GM23338 (cell line): ENCODE measurements around the gene DHRS2.
"Not testable (repeated sequence)": the region's sequence is repeated elsewhere in the genome, so short reads cannot be mapped to it uniquely, and the experiment has no call there.

ENCODE experiments used
- CREB1 ChIP-seq: fragments of 250-450 bp; sonication (Bioruptor Pico); IDR thresholded peaks from 2 replicates; pipeline ENCODE4 v1.5.0; 2020; ENCODE audit warnings: low read depth, mild to moderate bottlenecking, moderate library complexity
- CTCF ChIP-seq, 2 experiments: fragments of 200-600 bp in 1 of 2; sonication (generic) in 1 of 2; conservative IDR thresholded peaks; 2 replicates each; pipeline versions ENCODE4 v1.5.1 to v1.6.1; 2016 to 2017; ENCODE audit warnings: antibody characterized with exemption in 2 of 2, low read depth in 2 of 2, mild to moderate bottlenecking in 2 of 2, moderate library complexity in 1 of 2
- EZH2 ChIP-seq: fragments of 200-600 bp; sonication (generic); IDR thresholded peaks from one replicate; pipeline ENCODE4 v1.8.0; 2017; ENCODE audit warnings: antibody characterized with exemption, mild to moderate bottlenecking, low read depth; ENCODE audit not compliant: unreplicated experiment
- EZH2phosphoT487 ChIP-seq: fragments of 200-600 bp; sonication (generic); IDR thresholded peaks from one replicate; pipeline ENCODE4 v1.8.1; 2018; ENCODE audit warnings: antibody characterized with exemption; ENCODE audit not compliant: unreplicated experiment
- NANOG ChIP-seq: IDR thresholded peaks from 2 replicates; pipeline ENCODE4 v1.6.1; 2016; ENCODE audit warnings: antibody characterized with exemption, borderline replicate concordance
- POLR2AphosphoS5 ChIP-seq: IDR thresholded peaks from 2 replicates; pipeline ENCODE4 v1.6.1; 2016; ENCODE audit warnings: antibody characterized with exemption, low read depth
- REST ChIP-seq: IDR thresholded peaks from one replicate; pipeline ENCODE4 v1.6.1; 2018; ENCODE audit warnings: antibody characterized with exemption; ENCODE audit not compliant: unreplicated experiment

GRCh38 chr14:23637655-23638413 lies 1.7 kb downstream of the DHRS2 start:
- not testable (repeated sequence) for TF ChIP-seq CTCF (conservative IDR thresholded peaks at IDR 0.05; ENCODE audit: low read depth in 2 of 2); EZH2phosphoT487; REST; CREB1 (CRISPR knock-in tag); NANOG; EZH2; POLR2AphosphoS5
